ENCODE measurements around the gene SLC29A3.

Gene SLC29A3

GRCh38 chr10:71321386-71321785, 2.3 kb downstream of the SLC29A3 start:
- no peak for DNase-seq (ENCODE audit: low read depth)

- no peak for DNase-seq (ENCODE audit: low read depth)
These were observed 4.3 kb downstream of the SLC29A3 start for GRCh38 chr10:71323407-71323806.

- no peak for DNase-seq (ENCODE audit: low read depth)
These were observed 5.7 kb downstream of the SLC29A3 start for GRCh38 chr10:71324743-71325142.

DNA sequence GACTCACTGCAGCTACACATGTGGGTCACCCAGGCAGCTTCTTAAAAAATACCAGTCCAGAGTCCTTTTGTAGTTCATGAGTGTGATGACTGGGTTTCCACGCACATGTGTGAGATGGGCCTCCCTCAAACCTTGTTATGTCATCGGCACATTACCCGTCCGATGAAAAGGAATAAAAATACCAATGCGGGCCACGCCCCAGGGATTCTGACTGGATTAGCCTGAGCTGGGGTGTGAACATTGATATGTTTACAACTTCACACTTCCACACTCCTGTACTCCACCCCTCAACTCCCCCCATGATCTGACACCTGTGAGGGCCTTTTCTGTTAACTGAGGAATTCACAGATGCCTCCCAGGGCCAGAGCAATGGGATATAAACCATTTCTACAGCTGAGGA, 6.2 kb downstream of the SLC29A3 start:
- no peak for DNase-seq (ENCODE audit: low read depth)

DNA sequence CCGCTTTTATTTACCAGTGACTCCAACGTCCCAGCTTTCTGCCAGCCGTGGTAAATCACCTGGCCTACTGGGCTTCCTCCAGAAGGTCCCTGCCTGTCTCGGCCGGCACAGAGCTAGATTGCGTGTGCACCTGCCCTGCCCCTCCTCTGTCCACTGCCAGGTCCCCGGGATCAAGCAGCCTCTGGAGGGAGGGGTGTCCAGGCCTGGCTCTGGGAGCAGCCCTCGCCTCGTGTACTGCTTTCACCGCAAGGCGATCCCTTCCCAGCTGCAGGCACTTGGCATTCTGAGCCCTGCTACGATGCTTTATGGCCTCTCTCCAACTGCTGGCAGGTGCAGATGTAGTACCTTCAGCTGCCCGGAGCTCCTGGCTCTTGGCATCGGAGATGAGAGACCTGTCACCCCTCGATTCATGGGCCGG, 7.4 kb downstream of the SLC29A3 start:
- no peak for DNase-seq (ENCODE audit: low read depth)

- DNase-seq (ENCODE audit: low read depth): no peak
These were observed 11.8 kb downstream of the SLC29A3 start for GRCh38 chr10:71330789-71331404.

GRCh38 chr10:71331736-71332135, 12.7 kb downstream of the SLC29A3 start:
- no peak for DNase-seq (ENCODE audit: low read depth)

DNA sequence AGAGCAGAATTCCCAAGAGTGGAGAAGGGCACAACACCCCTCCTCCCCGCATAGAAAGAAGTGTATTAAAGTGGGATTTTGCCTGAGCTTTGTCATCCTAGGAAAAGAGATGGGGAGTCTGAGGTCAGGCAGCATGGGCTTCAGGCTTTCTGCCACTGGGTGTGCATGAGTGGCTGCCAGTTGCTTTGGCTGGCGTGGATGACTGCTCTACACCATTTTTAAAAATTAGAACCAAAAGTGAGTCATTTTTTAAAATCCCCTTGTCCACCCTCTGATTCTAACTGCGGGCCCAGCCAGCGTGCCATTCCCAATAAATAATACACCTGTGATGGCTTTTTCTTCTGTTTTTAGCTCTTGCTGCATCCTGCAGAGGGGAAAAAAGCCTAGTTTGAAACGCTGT, 13.4 kb downstream of the SLC29A3 start:
- no peak for DNase-seq (ENCODE audit: low read depth)

DNA sequence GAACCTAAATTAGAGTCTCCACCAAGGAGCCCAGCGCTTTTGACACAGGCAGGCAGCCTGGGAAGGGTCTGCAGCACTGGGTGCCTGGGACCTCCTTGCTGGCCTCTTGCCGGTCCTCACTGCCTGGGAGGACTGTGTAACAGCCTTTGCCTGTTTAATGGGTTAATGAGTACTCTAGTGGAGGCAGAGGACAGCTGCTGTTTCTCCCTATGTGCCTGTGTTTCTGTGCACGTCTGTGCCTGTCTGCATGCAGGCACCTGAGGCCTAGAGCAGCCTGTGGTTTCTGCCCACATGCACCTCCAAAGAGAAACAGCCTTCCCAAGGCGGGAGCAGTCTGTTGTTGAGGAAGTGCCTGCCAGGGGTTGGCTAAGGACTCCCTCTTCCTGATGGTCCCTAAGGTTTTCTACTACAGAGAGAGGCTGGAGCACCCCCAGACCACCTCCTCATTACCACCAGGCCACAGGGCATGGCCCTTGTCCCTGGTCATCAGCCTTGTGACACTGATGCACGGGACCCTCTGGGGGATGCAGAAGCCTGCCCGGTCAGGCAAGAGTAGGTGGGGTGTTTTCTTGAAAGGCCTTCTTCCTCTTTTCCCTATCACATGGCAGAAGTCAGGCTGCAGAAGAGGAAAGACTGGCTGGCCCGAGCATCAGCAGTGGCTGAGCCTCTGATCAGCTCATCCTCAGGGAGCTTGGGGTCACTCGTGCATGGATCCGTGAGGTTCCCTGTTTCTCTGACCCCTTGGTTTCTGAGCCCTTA, 14.2 kb downstream of the SLC29A3 start:
- DNase-seq (ENCODE audit: low read depth): no peak

DNA sequence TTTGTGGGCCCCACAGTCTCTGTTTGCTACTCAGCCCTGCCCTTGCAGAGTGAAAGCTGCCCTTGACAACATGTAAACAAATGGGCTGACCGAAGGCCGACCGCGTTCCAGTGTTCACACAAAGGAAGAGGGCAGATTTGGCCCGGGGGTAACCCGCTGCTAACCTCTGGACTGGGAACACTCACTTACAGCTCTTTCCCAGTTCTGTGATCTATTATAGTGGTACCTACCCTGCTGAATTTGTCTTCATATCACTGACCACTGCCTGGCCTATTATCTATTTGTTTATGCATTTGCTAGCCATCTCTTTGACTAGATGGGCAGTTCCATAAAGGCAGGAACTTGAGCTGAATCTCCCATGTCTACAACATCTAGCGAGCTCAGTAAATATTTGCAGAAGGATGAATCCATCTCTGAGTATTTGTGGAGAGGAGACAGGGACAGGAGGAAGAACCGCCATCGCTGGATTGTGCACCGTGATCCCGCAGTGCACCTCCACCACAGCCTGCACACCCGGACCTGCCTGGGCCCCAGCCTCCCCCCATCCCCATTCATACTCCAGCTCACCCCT, 15.2 kb downstream of the SLC29A3 start:
- no peak for DNase-seq (ENCODE audit: low read depth)

- DNase-seq (ENCODE audit: low read depth): no peak
These were observed 16.2 kb downstream of the SLC29A3 start for GRCh38 chr10:71335173-71335708.

DNA sequence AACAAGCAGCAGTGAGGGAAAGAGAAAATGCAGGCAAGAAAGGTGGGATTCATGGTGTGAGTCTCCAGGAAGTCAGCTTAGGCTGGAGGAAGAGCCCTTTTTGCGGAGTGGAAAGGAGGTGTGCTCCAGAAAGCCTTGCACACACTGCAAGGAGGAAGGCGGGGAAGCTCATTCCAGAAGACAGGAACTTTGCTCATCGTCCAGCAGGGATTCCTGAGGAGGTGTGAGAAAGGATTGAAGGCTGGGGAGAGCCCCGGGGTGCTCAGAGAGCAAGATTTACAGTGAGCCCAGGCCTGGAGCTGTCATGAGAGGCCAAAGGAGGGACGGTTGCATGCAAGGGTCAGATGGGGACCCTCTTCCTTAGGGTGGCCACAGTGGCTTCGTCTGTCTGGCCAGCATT, 17.6 kb downstream of the SLC29A3 start:
- DNase-seq (ENCODE audit: low read depth): no peak

DNA sequence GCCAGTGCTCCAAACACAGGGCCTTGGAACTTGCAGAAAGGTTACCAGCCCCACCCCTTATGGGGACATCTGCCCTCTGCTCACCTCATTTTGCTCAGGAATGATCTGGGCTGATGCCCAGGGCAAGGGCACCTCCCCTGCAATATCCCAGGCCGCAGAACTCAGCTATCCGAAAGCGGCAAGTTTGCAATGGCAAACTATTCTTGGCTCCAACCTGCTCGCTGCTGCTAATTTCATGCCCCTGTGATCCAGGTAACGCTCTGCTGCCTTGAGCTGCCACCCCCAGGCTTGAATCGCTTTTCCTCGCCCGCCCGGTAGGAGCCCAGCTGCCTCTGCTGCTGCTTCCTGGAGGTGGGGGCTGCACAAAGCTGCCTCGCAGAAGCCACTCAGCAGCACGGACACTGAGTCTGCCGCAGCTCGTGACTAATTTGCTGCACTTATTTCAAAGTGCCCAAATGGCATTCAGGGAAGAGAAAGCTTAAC, 18.2 kb downstream of the SLC29A3 start:
- DNase-seq (ENCODE audit: low read depth): no peak

DNA sequence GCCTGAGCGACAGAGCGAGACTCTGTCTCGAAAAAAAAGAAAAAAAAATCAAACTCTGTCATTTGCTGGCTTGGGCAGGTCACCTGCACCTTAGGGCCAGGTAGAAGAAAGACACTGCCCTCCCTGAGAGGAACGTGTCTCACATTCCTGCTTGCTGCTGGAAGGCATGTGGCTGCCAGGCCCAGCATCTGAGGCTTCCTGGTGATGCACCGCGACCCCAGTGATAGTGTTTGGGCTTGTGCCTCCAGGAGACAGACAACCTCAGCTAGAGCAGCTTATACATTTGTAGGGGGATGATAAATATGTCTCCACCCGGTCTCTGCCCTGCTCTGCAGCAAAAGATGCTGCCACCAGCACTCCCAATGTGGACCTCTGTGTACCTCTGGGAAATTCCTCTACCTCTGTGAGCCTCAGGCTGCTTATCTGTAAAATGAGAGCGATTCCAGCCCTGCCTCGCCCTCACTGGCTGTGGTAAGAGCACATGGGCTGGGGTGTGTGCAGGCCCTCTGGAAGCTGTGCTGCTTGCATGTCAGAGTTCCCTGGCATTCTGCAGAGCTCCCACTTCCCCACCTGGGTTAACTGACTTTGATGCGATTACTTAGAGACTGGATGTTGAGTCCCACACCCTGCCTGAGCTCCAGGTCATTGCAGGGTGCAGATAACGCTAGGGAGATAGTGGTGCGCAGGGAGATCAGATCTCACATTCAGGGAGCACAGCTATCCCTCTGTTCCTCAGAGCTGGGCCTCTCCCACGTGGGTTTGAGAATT, 19.9 kb downstream of the SLC29A3 start:
- DNase-seq (ENCODE audit: low read depth): no peak

- DNase-seq (ENCODE audit: low read depth): no peak
These were observed 20.9 kb downstream of the SLC29A3 start for GRCh38 chr10:71339796-71340589.

- no peak for DNase-seq (ENCODE audit: low read depth)
These were observed 23.7 kb downstream of the SLC29A3 start for GRCh38 chr10:71342573-71343391.

DNA sequence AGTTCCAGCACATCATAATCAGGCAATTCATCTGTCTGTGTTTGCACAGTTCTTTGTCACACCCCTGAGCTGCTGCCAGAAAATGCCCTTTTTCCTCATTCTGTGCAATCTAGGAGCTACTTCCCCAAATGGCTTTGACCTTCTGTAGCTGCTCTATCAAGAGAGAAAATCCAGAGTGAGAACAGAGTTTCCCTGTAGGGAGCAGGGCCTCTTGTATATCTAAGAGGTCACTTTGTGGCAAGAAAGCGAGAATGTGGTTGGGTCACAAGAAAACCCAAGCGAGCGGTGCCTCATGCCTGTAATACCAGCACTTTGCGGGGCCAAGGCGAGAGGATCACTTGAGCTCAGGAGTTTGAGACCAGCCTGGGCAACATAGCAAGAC, 24.3 kb downstream of the SLC29A3 start:
- DNase-seq (ENCODE audit: low read depth): no peak

DNA sequence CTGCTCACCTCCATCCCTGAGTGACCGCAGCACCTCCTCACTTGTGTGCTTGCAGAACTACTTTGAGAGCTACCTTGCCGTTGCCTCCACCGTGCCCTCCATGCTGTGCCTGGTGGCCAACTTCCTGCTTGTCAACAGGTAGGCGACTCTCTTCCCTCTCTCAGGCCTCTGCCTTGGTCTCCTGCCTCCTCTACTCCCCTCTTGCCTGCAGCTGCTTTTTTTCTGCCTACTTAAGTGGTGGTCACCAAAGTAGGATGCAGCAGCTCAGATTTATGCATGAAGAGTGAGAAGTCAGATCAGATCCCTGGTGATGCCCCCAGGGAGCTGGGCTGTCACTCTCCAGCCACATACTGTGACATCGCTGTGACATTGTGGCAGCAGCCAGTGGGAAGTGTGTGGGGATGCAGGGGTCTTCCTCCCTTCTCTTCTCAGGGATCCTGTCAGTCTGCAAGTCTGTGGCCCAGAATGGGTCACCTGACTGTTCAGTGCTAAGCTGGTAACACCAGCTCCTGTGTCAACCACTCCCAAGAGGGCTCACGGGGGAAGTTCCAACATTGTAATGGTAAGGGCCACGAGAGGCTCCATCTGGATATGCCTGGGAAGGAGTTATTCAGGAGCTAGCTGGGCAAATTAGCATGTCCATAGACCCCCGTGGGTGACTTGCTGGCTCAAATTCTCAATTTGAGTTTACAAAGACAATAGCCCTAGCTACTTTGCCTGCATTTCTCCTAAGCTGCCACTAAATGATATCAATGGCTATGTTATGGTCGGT, 25.3 kb downstream of the SLC29A3 start:
- no peak for DNase-seq (ENCODE audit: low read depth)

DNA sequence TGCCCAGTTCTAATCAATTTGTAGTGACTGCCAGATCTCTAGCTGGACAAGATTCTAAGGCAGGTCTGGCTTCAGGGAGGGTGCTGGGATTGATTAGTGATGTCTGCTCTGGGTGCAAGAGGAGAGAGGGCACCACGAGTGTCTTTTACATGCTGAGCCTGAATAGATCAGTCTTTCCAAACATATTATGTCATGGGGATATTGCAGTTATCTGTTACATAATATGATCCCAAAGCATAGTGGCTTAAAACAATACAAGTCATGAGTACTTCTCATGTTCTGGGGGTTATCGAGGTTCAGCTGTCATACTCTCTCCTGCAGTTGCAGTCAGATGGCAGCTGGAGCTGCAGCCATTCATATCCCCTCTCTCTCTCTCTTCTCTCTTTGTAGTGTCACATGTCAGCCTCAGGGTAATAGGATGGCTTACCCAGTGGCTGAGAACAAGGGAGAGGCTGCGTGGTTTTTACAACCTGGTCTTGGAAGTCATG, 26.0 kb downstream of the SLC29A3 start:
- DNase-seq (ENCODE audit: low read depth): no peak

- no peak for DNase-seq (ENCODE audit: low read depth)
These were observed 26.6 kb downstream of the SLC29A3 start for GRCh38 chr10:71345694-71346093.
